HG03521 (cell line): Measurements from ENCODE around the gene AFDN.

Source experiments
- ATAC-seq: cut with Tn5 transposase; IDR thresholded peaks from one replicate; pipeline ENCODE4 v1.9.1; 2021; ENCODE audit warnings: mild to moderate bottlenecking, moderate library complexity; ENCODE audit not compliant: unreplicated experiment

AFDN gene

DNA sequence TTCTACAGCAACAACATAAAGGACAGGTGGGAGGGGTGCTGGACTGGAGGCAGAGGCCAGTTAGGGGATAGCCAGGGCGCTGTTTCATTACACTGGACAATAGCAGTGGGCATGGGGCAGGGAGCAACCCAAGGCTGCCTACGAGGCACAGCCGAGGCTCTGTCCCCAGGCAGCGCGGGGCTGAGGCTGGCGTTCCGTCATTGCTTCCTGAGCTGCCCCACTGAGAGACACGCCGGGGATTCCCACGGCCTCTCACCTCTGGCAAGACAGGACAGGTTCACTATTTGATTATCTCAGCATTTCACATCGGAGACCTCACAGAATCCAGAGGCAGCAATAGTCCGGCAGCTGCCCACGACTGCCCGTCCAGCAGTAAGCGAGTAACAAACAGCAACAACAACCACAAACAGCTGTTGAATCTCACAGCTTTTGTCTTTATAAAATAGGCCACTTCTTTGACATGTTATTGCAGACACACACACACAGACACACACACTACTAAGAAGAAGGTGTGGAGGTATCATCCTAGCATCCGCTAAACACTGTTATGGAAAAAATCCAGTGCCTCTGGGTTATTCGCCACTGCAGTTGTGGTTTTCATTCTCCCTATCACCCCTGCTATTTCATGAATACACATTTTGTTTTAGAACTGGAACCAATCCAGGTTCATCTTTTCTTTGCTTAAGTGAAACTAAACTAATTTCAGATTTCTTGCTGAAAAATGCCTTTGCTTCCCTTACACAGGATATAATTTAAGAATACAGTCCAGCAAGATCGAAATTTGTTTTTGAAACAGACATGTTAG, 190.2 kb downstream of the AFDN start:
- ATAC-seq: no peak

DNA sequence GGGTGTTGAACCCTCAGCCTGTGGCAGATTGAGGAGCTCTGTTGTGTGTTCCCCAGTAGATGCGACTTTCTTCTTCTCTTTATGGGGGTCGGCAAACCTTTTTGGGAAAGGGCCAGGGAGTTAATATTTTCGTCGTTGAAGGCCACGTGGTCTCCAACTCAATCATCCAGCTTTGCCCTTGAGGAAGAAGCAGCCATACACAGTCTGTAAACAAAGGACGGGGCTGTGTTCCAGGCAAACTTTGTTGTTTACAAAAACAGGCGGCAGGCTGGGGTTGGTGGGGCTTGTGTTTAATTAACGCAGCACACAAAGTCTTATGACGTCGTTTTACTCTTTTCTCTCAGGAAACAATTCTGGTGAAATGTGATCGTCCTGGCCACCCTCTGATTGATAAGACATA, 190.9 kb downstream of the AFDN start:
- no peak for ATAC-seq

GRCh38 chr6:168018664-168019063, 192.0 kb downstream of the AFDN start:
- ATAC-seq: no peak

DNA sequence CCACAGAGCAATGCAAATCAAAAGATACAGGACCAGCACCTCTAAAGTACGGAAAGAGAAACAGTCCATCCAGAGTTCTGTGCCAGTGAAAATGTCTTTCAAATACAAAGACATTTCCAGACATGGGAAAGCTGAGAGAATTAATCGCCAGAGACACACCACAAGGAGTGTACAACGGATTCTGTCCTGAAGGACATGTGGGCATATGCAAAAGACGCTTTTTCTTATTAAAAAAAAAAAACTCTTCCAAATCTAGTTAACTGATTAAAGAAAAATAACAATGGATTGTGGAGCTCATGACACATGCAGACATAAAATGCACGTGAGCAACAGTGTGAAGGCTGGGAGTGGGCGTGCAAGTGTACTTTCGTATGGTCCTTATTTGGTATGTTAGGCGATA, 193.5 kb downstream of the AFDN start:
- no peak for ATAC-seq

DNA sequence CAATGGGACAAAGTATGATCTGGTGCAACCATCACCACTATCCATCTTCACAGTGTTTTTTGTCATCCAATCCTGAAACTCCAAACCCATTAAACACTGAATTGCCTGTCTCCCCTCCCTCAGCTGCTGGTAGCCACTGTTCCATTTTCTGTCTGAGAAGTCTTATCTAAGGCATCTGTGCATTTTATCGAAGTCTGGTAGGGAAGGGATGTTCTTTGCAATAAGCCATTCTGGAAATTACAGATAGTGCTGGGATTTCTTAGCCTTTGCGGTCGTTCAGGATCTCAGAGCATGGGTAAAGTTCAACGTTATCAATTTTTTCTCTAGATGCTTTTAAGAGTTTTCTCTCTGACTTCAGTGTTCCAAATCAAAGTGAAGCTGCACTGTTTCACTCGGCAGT, 194.9 kb downstream of the AFDN start:
- ATAC-seq: no peak
